NOMO-1 treated with DMSO at 0.1 percent for 48 hours (cell line): ENCODE data around the gene NLGN3.
A peak's percentile ranks its signal among the peaks of the same experiment; 100 is the strongest.

Experiments
- DNase-seq: peaks from one replicate; lab custom pipeline; 2025; ENCODE audit not compliant: unreplicated experiment; lab: John Stamatoyannopoulos, UW

Gene NLGN3

DNA sequence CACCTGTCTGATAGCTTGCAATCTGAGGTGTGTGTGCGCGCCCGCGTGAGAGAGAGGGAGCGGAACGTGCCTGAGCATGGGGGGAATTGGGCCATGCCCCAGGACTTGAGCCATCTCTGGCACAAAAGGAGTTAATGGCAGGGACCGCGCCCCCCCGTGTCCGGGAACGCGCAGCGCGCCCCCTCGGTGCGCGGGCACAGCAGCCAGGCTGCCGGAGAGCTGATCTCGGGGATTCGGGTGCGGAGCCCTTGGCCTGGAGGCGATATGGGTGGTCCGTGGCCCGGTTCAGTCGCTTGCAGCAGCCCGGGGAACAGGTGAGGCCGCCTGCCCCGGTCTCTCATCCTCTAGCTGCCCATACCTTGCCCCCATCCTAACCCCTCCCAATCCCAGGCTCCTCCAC lies at the start of gene NLGN3:
TSS of gene NLGN3 (plus strand) at position 191 of the 400 bp plus-strand sequence. CDS start 2,909 bp downstream, outside the sequence.
- DNase-seq = no peak

DNA sequence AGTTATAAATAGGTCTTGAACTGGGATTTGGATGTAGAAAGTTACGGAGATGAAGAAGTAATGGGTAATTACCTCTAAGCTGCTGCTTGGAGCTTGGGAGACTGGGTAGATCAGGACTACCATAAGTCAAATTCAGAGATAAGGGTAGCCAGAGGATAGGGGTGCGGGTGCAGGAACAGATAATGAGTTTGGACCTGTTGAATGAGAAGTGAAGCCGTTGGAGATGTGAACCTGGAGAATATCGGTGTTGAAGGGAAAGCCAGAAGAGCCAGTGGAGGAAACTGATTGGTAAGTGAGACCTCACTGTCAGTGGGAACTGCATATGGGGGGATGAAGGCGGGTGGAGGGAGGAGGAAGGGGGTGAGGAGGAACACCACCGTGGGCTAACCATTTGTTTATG lies 49.6 kb upstream of the NLGN3 start:
- DNase-seq = no peak

DNA sequence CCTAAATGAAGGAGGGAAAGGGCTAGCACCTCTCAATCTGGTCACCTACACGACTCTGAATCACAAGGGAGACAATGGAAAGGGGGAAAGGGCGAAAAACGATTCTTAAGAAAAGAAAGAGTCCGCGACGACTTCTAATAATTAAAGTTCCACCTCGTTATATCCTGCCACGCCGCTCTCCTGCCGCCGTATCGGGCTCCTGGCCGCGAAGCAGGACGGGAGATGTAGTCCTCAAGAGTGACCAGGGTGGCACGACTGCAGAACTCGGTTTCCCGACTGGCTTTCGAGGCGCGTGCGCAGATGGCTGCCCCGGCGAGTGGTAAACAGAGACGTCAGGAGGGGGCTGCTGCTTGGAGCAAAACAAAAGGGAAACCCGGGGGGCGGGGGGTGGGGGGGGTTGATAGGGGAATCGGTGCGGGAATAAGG lies 49.1 kb upstream of the NLGN3 start, which contains the start of gene FOXO4:
TSS of gene FOXO4 (plus strand) at position 297 of the 426 bp plus-strand sequence. CDS start 678 bp downstream, outside the sequence.
- peak; percentile 78 for DNase-seq

DNA sequence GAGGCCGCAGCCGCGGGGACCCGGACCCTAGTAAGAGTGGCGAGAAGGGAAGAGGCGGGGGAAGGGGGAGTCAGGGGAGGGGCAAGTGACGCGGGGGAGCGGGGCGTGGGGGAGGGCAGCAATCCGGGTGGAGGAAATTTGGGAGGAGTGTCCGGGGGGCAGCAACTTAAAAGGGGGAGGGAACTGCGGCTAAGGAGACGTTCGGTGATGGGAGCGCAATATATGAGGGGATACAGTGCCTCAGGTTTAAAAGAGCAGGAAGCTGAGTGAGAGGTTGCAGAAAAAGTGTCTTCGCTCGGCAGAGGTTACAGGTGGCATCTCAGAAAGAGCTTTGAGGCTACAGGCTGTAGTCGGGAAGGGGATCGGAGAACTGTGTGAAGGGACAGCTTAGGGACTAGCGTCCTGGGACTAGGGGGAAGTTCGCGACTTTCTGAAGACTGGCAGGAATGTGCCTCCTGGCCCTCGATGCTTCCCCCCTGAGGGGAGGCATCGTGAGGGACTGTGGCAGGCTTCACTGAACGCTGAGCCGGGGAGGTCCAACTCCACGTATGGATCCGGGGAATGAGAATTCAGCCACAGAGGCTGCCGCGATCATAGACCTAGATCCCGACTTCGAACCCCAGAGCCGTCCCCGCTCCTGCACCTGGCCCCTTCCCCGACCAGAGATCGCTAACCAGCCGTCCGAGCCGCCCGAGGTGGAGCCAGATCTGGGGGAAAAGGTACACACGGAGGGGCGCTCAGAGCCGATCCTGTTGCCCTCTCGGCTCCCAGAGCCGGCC lies 48.5 kb upstream of the NLGN3 start:
- peak; percentile 38 for DNase-seq

DNA sequence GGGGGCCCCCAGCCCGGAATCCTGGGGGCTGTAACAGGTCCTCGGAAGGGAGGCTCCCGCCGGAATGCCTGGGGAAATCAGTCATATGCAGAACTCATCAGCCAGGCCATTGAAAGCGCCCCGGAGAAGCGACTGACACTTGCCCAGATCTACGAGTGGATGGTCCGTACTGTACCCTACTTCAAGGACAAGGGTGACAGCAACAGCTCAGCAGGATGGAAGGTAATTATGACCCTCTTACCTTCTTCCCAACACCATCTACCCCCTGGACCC lies 47.9 kb upstream of the NLGN3 start:
- DNase-seq = no peak

DNA sequence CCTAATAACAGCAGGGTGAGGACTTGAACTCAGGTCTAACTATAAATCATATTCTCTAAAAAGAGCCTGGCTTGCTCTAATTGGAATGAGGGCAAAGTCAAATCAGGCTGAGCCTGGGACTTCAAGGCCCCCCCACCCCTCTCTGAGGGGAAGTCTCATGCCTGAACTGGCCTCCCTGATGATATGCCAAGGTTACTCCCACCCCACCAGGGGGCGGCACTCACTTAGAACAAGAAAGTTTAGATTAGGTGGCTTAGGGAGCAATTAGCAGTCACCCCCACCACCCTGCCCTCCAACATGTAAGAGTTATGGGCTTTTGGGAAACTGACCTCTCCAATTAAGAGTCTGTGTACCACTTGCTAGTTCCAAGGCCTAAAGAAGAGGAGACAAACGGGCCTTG lies 46.3 kb upstream of the NLGN3 start:
- peak; percentile 50 for DNase-seq

DNA sequence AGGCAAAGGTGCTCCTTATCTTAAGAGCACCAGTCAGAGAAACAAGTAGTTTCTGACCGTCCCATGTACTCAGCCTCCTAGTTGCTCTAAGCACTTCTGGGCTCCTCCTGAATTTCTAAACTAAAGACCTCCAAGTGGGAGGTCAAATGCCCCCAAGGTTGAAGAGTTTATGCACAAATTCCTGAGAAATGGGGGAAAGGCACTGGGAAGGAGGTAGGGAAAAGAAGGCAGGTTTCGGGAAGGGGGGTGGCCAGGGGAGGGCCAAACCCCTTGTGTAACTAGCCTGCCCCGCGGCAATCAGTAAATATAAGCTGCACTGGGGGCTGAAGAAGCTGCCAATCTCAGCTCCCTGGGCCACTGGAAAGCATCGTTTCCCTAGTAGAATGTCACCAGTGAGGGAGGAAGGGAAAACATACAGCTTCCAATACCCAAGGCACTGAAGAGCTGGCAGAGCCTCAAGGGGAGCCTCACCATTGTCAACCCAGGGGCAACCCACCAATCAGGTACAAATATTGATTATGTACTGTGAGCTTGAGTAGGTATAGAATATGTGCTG lies 45.6 kb upstream of the NLGN3 start:
- no peak for DNase-seq

DNA sequence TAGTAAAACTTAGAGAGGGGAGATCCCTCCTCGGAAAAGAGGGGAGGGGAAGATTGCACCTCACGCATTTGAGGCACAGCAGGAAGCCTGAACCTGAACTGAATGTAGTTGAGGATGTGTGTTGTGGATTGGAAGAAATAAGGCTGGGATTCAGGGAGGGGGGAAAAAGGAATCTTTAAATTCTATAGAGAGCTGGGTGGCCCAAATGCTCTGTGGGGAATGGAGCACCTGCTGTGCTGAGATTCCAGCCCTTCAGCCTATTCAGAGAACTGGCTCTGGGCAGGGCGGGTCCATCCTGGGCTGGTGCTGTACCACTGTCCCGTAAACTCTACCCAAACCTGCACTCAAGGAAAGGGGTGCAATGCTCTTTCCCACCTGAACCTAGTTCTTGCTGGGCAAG lies 44.9 kb upstream of the NLGN3 start:
- no peak for DNase-seq

DNA sequence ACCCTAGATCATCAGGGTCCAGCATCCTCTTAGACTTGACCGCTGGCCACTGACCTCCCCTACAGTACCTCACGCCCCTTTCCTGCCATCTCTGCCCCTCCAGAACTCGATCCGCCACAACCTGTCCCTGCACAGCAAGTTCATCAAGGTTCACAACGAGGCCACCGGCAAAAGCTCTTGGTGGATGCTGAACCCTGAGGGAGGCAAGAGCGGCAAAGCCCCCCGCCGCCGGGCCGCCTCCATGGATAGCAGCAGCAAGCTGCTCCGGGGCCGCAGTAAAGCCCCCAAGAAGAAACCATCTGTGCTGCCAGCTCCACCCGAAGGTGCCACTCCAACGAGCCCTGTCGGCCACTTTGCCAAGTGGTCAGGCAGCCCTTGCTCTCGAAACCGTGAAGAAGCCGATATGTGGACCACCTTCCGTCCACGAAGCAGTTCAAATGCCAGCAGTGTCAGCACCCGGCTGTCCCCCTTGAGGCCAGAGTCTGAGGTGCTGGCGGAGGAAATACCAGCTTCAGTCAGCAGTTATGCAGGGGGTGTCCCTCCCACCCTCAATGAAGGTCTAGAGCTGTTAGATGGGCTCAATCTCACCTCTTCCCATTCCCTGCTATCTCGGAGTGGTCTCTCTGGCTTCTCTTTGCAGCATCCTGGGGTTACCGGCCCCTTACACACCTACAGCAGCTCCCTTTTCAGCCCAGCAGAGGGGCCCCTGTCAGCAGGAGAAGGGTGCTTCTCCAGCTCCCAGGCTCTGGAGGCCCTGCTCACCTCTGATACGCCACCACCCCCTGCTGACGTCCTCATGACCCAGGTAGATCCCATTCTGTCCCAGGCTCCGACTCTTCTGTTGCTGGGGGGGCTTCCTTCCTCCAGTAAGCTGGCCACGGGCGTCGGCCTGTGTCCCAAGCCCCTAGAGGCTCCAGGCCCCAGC lies 43.8 kb upstream of the NLGN3 start:
- no peak for DNase-seq

DNA sequence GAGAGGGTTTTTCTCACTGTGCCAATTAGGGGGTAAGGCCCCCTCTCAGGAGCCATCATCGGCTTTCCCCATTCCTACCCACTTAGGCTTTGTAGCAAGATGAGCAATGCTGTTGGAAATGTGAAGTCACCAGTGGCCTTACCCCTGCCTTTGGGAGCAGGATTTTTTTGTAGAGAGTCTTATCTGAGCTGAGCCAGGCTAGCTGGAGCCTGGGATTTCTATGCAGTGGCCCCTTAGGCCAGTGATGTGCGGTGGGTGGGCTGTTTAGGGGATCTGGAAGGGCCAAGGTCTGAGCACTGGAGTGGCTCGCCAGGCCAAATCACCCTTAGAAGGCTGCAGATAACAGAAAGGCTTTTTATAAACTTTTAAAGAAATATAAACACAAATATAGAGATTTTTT lies 42.3 kb upstream of the NLGN3 start:
- no peak for DNase-seq

DNA sequence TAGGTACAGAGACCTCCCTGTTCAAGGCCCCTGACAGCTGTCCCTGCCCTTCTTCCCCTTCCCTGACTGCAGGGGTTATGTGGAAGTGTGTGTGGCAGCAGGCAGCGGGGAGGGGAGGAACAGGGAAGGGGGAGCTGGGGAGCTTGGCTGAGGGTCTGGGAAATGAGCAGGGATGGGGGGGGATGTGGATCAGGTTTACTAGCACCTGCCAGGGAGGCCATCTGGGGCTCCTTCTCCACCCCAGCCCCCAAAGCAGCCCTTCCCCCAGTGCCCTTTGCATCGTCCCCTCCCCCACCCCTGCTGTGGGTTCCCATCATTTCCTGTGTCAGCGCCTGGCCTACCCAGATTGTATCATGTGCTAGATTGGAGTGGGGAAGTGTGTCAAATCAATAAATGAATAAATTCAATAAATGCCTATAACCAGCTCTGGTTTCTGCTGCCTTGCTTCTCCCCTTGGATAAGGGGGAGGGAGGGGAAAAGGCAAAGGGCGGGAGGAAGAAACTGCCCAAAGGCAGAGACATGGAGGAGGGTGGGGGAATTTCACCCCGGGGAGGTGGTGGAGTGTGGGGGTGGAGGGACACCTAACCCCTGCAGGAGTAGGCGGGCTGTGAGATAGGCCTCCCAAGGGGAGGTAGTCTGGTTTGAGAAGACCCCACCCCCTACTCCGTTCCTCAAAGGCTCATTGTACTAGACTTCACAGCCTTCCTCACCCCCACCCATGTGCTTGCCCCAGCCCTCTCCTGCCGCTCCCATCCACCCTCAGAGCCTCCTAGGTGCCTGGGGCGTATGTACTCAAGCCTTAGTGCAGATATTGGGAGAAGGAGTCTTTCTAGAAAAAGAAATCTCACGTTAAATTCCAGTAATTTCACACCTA lies 41.3 kb upstream of the NLGN3 start:
- peak; percentile 24 for DNase-seq

DNA sequence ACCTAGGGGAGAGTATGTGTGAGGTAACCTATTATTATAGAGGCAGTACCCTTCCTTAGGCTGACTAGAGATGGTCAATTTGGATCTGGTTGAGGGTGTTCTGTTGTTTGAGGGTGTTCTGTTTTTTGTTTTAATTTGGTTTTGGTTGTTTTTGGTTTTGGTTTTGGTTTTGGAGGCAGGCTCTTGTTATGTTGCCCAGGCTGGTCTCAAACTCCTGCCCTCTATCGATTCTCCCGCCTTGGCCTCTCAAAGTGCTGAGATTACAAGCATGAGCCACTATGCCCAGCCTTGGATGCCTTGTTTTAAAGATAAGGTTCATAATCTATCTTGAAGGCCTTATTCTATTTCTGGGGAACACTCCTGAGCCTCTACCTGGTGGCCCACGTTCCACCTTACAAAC lies 39.0 kb upstream of the NLGN3 start:
- no peak for DNase-seq

DNA sequence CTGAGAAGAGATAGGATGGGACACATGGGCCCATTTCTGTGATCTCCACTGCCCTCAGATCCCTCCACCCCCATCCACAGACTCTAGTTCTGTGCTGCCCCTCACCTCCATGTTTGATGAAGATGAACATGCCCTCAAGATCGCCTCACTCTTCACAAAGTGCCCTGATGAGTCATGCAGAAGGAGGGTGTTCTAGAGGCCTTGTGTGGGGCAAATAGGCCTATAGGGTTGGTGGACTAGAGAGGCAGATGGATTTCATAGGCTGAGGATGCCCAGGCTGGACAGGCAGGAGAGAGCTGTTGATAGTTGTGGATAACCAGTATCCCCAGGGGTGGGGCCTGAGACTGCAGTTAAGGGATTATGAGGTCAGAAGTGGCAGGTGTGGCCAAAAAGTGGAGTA lies 38.2 kb upstream of the NLGN3 start, which contains the start of gene CXorf65:
TSS of gene CXorf65 (minus strand) at position 314 of the 400 bp plus-strand sequence. CDS start at position 130, 184 bp downstream.
- peak; percentile 13 for DNase-seq

DNA sequence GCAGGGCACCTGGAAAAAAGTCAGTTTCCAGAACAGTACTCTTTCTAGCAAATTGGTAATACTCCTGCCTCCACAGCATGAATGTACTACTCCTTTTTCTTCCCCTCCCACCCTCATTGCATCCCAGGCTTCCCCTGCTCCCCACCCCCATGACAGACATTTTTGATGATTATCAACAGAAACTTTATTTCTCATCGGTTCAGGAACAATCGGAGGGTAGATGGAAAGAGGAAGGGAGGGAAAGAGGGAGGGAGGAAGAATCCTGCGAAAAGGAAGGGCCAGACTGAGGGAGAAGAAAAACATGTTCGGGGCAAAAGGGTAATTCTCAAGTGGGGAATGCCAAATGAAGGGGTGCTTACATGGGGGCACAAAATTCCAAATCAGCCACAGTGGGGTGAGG lies 37.4 kb upstream of the NLGN3 start:
- no peak for DNase-seq

DNA sequence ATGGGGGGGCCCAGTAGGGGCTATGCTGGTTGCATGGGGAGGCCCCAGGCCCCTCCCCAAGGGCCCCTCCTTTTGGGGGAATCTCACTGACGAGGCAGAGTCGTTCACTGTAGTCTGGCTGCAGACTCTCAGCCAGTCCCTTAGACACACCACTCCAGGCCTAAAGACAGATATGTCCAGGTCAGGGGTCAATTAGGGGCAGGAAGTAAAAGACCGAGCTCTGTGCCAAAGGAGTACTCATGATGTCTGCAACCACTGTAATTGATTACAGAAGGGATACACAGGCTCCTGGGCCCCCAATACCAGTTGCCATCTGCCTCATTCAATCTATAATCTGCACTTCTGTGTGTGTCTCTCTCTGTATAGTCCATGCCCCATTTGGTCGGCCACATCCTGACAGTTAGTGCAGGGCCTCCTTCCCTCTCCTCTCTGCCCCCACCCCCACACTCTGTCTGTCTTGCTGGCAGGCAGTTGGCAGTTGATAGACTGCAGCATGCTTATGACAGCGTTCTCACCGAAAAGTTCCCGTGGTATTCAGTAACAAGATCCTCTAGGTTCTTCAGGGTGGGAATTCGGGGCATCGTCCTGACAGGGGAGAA lies 36.8 kb upstream of the NLGN3 start:
- peak; percentile 53 for DNase-seq

DNA sequence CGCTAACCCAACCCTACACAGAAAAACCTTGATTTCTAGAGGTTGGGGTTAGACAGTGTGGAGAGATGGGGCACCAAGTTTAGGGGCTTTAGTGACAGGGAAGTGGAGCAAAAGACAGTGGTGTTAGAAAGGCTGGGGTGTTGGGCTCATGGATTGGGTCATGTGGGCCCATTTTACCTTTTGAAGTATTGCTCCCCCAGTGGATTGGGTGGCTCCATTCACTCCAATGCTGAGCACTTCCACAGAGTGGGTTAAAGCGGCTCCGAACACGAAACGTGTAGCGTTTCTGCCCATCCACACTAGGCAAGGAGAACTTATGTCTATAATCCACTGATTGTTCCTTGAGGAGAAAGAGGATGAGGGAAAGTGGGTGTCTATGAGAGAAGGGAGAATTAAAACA lies 35.6 kb upstream of the NLGN3 start:
- no peak for DNase-seq

DNA sequence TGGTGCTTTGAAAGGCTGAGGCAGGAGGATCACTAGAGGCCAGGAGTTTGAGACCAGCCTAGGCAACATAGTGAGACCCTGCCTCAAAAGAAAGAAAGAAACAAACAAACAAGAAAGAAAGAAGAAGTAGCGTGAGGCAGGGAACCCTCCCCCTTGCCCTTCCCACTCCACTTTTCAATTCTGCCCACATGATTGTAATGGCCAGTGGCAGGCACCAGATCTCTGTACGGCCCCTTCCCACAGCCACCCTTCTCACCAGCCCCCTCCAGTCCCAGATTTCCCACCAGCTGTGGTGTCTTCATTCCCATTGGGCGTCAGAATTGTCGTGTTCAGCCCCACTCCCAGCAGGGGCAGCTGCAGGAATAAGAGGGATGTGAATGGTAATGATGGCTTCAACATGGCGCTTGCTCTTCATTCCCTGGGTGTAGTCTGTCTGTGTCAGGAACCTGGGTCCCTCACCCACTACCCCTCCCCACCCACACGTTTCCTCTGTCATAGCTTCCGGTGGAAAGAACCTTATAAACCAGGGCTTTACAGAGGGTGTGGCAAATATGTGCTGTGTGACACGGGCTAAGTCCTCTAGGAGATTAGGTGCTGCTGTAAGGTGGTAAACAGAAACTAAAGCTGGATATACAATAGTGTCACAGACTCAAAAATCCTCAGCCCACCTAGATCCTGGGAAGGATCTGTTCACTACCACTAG lies 33.3 kb upstream of the NLGN3 start, which contains the start of gene IL2RG:
TSS of gene IL2RG (minus strand) at position 437 of the 703 bp plus-strand sequence. CDS start at position 399, 38 bp downstream.
- peak; percentile 13 for DNase-seq

DNA sequence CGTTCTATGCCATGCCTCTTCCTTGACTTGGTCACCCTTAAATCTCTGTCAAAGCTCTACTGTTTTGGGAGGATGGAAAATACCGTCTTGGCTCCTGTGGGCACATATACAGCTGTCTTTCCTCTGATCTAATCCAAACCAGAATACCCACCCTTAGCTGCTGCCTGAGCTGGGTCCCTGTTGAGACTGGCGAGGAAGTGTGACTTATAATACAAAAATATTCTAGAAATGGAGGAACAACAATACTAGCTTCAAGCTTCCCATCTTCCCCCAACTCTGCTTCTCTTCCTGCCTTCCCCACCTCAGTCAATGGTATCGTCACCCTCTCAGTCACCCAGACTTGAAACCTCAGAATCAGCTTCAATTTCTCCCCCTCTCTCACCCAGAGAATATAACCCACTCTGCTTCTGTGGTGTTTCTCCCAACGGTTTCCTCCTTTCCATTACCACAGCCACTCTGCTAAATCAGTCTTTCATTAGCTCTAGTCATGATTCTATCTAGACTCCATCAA lies 32.7 kb upstream of the NLGN3 start:
- no peak for DNase-seq

DNA sequence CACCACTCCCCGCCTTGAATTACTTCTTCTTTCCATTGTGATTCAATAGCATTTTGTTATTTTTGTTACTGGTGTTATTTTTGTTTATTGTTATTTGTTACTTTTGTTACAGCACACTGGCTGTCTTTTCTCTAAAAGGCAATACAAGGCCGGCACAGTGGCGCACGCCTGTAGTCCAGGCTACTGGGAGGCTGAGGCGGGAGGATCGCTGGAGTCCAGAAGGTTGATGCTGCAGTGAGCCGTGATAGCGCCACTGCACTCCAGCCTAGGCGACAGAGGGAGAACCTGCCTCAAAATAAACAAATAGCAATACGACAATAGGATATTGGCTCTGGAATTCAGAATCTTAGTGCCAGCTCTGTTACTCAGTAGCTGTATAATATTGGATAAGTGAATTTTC lies 27.3 kb upstream of the NLGN3 start:
- DNase-seq = no peak
